WERI-Rb-1 (cell line): ENCODE data around the gene PMEL.

ENCODE experiments used
- DNase-seq: peaks from one replicate; pipeline ENCODE4 v3.0.0-alpha.2; 2020
- H3K27ac ChIP-seq: fragments of 250-450 bp; sonication (Bioruptor Pico); 2 replicates; pipeline ENCODE4 v1.5.1; 2020; ENCODE audit warnings: mild to moderate bottlenecking, moderate library complexity
- H3K27me3 ChIP-seq: fragments of 250-450 bp; sonication (Bioruptor Pico); 2 replicates; pipeline ENCODE4 v1.5.1; 2021; ENCODE audit warnings: mild to moderate bottlenecking, low read depth, moderate library complexity; ENCODE audit not compliant: insufficient read depth, severe bottlenecking
- H3K36me3 ChIP-seq: fragments of 250-450 bp; sonication (Bioruptor Pico); 2 replicates; pipeline ENCODE4 v1.5.1; 2020; ENCODE audit warnings: mild to moderate bottlenecking, moderate library complexity
- H3K4me3 ChIP-seq: 2 replicates; pipeline ENCODE4 v1.5.1; 2011; ENCODE audit warnings: low read depth, mild to moderate bottlenecking, control low read depth, low read length
- H3K9me3 ChIP-seq: fragments of 250-450 bp; sonication (Bioruptor Pico); 2 replicates; pipeline ENCODE4 v1.5.1; 2021; ENCODE audit warnings: mild to moderate bottlenecking, moderate library complexity; ENCODE audit not compliant: severe bottlenecking
- TF ChIP-seq, protein P1 (sequence below): IDR thresholded peaks from 2 replicates; pipeline ENCODE4 v1.5.1; 2011; ENCODE audit warnings: low read depth, mild to moderate bottlenecking, control low read depth, inconsistent platforms, low read length

The PMEL gene

DNA sequence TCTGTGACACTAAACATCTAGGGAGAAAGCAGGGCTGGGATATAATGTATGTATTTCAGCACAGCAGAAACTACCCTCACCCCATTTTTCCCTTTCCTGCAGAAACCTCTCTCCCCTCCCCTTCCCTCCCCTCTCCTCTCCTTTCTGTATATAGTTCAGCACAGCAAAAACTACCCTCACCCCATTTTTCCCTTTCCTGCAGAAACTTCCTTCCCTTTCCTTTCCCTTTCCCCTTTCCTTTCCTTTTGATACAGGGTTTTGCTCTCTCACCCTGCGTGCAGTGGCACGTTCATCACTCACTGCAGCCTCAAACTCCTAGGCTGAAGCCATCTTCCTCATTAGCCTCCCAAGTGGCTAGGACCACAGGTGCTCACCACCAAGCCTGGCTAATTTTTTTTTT, 2.1 kb downstream of the PMEL start:
- Histone ChIP-seq H3K27ac (no peak overlapping the region), H3K4me3 (no peak overlapping the region), H3K9me3 (no peaks in the 10 kb centered on the region), H3K27me3 (no peaks in the 10 kb centered on the region), H3K36me3 (peaks cover 11% of the 10 kb centered on the region)
- no peak for DNase-seq
- TF ChIP-seq, protein P1, sequence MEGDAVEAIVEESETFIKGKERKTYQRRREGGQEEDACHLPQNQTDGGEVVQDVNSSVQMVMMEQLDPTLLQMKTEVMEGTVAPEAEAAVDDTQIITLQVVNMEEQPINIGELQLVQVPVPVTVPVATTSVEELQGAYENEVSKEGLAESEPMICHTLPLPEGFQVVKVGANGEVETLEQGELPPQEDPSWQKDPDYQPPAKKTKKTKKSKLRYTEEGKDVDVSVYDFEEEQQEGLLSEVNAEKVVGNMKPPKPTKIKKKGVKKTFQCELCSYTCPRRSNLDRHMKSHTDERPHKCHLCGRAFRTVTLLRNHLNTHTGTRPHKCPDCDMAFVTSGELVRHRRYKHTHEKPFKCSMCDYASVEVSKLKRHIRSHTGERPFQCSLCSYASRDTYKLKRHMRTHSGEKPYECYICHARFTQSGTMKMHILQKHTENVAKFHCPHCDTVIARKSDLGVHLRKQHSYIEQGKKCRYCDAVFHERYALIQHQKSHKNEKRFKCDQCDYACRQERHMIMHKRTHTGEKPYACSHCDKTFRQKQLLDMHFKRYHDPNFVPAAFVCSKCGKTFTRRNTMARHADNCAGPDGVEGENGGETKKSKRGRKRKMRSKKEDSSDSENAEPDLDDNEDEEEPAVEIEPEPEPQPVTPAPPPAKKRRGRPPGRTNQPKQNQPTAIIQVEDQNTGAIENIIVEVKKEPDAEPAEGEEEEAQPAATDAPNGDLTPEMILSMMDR: no peak

DNA sequence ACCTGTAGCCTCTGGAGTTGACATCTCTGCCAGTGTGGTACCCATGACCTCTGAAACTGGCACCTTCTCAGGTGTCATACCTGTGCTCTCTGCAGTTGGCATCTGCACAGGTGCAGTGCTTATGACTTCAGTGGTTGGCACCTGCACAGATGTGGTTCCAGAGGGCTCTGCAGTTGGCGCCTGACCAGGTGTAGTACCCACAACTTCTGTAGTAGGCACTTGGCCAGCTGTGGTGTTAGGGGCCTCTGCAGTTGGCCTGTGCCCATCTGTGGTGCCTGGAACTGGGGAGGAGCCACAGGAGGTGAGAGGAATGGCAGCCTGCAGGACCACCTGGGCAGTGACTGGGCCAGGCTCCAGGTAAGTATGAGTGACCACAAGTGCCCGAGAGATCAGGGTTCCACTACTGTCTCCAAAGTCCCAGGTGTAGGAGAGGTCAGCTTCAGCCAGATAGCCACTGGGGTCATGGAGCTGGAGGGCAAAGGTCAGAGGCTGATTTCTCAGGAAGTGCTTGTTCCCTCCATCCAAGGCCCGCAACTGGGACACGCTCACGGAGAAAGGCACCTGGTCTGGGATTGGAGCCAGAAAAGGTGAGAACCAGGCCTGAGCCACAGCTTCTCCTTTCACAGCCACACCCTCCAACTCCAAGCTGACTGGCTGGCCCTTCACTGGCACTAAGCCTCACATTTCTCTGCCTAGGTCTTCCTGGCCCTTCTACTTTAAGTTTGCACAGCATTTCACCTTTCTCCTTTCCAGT, 8.6 kb downstream of the PMEL start:
- Histone ChIP-seq H3K27me3 (no peaks in the 10 kb centered on the region), H3K4me3 (no peak overlapping the region), H3K27ac (no peak overlapping the region), H3K9me3 (no peaks in the 10 kb centered on the region), H3K36me3 (no peaks in the 10 kb centered on the region)
- TF ChIP-seq, protein P1: no peak
- DNase-seq: no peak

DNA sequence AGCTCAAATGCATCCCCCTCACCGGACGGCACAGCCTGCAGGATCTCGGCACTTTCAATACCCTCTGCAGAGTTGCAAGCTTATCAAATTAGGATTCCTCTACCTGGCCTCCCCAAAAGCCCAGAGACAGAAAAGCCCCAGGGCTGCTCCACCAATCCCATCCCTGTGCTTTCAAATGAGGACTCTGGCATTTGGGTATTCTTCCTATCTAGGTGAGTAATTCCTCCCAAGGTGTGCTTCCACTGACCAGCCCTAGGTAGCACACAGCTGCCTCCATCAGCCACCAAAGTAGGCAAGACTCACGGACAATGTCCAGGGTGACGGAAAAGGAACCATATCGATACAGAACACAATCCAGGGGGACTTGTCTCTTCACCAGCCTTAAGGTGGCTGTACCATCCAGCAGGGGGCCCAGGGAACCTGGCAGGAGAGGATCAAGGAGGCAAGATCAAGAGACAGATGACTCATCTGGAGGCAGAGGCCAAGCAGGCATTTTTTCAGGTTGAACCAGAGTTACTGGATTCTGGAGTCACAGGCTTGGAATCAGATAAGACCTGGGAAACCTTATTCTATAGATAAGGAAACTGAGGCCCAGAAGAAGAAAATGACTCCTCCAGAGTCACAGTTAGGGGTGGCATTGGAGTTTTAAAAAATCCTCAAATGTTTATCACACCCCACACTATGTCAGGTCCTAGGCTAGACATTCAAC, 9.9 kb downstream of the PMEL start:
- H3K27ac ChIP-seq: no peak overlapping the region
- peak; percentile 72 for DNase-seq
- no peaks in the 10 kb centered on the region for H3K9me3 ChIP-seq
- H3K27me3 ChIP-seq: no peaks in the 10 kb centered on the region
- TF ChIP-seq, protein P1: peak; percentile 63
- H3K36me3 ChIP-seq: no peaks in the 10 kb centered on the region
- no peak overlapping the region for H3K4me3 ChIP-seq

DNA sequence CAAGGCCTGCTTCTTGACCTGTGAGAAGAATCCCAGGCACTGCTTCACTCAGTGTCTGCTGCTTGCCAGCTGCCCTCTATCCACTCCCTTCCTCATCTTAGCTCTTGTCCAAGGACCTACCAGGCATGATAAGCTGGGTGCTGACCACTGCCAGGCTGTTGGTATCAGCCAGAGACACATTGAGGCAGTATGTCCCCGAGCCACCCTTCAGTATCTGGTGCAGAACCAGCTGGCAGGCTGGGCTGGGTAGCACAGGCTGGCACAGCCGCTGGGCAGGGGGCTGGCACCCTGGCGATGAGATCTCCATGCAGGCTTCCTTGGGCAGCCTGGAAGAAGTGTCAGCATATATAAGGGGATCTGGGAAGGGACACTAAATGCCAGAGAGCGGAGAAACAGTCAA, 10.5 kb downstream of the PMEL start:
- Histone ChIP-seq H3K27me3 (no peaks in the 10 kb centered on the region), H3K27ac (no peak overlapping the region), H3K9me3 (no peaks in the 10 kb centered on the region), H3K4me3 (no peak overlapping the region), H3K36me3 (no peaks in the 10 kb centered on the region)
- TF ChIP-seq, protein P1: no peak
- no peak for DNase-seq

DNA sequence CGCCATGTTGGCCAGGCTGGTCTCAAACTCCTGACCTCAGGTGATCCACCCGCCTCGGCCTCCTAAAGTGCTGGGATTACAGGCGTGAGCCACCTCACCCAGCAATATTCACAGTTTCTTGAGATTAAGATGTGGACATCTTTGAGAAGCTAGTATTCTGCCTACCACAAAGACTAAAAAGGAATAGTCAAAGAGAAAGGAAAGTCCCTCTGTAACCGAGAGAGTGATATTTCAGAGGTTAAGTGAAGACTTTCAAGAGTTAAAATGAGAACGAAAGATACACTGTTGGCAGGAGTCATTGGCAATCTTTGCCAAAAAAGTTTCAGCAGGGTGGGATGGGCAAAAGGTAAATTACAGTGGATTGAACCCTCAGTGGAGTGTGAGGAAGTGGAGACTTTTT, 19.3 kb downstream of the PMEL start:
- H3K4me3 ChIP-seq: no peak overlapping the region
- H3K36me3 ChIP-seq: no peaks in the 10 kb centered on the region
- no peak overlapping the region for H3K27ac ChIP-seq
- TF ChIP-seq, protein P1: no peak
- H3K9me3 ChIP-seq: no peaks in the 10 kb centered on the region
- H3K27me3 ChIP-seq: no peaks in the 10 kb centered on the region
- no peak for DNase-seq
